Neural progenitor cell (in vitro differentiated cells): ENCODE measurements around the gene SMCO3.

ENCODE experiments used
- EZH2 ChIP-seq: fragments of 200-600 bp; sonication (generic); IDR thresholded peaks from 2 replicates; pipeline ENCODE4 v1.6.1; 2017; ENCODE audit warnings: antibody characterized with exemption, mild to moderate bottlenecking, moderate library complexity
- EZH2phosphoT487 ChIP-seq: fragments of 200-600 bp; sonication (generic); IDR thresholded peaks from 2 replicates; pipeline ENCODE4 v1.6.1; 2017; ENCODE audit warnings: antibody characterized with exemption
- TF ChIP-seq, protein P1 (sequence below): fragments of 200-600 bp; sonication (generic); IDR thresholded peaks from 2 replicates; pipeline ENCODE4 v1.5.1; 2017; ENCODE audit warnings: antibody characterized with exemption, mild to moderate bottlenecking

DNA sequence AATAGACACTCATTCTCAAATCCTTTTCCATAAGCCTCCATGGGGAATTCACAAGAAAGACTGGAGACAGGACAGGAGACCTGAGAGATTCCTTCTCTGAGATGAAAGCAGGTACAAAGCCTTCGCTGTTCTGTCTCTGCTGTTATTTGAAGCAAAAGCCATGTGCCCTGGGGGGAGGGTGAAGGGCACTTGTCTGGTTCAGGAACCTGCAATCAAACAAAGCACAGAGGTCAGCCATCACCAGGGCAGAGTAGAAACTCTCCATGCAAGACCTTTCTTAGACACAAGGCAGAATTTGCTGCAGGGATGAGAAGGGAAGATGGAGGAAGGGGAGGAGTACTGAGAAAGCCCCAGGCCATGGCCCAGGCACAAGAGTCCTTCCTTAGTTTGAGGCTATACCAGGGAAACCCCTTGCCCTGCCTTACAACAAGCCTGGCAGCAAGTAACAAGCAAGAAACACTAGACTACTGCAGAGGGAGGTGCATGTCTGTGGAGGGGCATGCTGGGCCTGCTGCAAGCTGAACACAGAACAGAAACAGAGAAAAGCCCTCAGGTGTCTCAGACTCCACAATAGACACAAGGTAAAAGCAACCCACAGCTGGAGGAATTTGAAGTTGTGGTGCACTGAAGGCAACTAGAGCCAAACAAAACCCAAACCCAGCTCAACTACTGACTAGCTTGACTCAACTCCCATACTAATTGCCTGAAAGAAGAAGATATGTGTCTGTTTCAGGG, 37.1 kb upstream of the SMCO3 start:
- TF ChIP-seq, protein P1, sequence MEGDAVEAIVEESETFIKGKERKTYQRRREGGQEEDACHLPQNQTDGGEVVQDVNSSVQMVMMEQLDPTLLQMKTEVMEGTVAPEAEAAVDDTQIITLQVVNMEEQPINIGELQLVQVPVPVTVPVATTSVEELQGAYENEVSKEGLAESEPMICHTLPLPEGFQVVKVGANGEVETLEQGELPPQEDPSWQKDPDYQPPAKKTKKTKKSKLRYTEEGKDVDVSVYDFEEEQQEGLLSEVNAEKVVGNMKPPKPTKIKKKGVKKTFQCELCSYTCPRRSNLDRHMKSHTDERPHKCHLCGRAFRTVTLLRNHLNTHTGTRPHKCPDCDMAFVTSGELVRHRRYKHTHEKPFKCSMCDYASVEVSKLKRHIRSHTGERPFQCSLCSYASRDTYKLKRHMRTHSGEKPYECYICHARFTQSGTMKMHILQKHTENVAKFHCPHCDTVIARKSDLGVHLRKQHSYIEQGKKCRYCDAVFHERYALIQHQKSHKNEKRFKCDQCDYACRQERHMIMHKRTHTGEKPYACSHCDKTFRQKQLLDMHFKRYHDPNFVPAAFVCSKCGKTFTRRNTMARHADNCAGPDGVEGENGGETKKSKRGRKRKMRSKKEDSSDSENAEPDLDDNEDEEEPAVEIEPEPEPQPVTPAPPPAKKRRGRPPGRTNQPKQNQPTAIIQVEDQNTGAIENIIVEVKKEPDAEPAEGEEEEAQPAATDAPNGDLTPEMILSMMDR: no peak
- no peak for TF ChIP-seq EZH2
- TF ChIP-seq EZH2phosphoT487: no peak
